A673 (cell line): ENCODE data around the gene TEX14. TPM values are rescaled to one million over a fixed set of nuclear protein-coding genes. Genes with fewer than 3 reads are reported as not detected.

Source experiments
- BruUV-seq: library from RNA; stranded (reverse); fragments of 400-500 nt; replicated peaks from 2 replicates; lab custom pipeline; 2021; lab: Mats Ljungman, UMichigan
- CTCF ChIA-PET: fragments of 300-600 bp; sonication (Branson Sonifier 250); formaldehyde crosslinking; loops from one replicate; lab custom pipeline; 2022; ENCODE audit warnings: antibody characterized with exemption; lab: Charles Lee
- POLR2A ChIA-PET: fragments of 300-600 bp; sonication (Branson Sonifier 250); formaldehyde crosslinking; loops from one replicate; lab custom pipeline; 2022; ENCODE audit warnings: antibody characterized with exemption; ENCODE audit not compliant: low non-redundant PET; lab: Charles Lee
- DNase-seq: peaks from one replicate; pipeline ENCODE4 v3.0.0-alpha.2; 2015; ENCODE audit warnings: low spot score
- H3K27ac ChIP-seq: fragments of 200-600 bp; sonication (generic); 2 replicates; pipeline ENCODE4 v1.5.1; 2016; ENCODE audit warnings: mixed run types, low read depth, mild to moderate bottlenecking, mixed read lengths, antibody characterized with exemption, low read length; ENCODE audit not compliant: poor library complexity, severe bottlenecking
- H3K27me3 ChIP-seq: fragments of 200-600 bp; sonication (generic); replicated peaks from 2 replicates; pipeline ENCODE4 v1.6.1; 2017; ENCODE audit warnings: mixed run types, low read depth, mild to moderate bottlenecking, mixed read lengths, antibody characterized with exemption, low read length; ENCODE audit not compliant: insufficient read depth, poor library complexity
- H3K36me3 ChIP-seq: fragments of 200-600 bp; sonication (generic); 2 replicates; pipeline ENCODE4 v1.6.1; 2016; ENCODE audit warnings: mixed run types, mild to moderate bottlenecking, mixed read lengths, antibody characterized with exemption, low read length; ENCODE audit not compliant: insufficient read depth, poor library complexity, severe bottlenecking
- H3K4me1 ChIP-seq: fragments of 200-600 bp; sonication (generic); 2 replicates; pipeline ENCODE4 v1.6.1; 2017; ENCODE audit warnings: mixed run types, mild to moderate bottlenecking, mixed read lengths, antibody characterized with exemption, low read length; ENCODE audit not compliant: insufficient read depth, poor library complexity, severe bottlenecking
- H3K4me3 ChIP-seq: fragments of 200-600 bp; sonication (generic); 2 replicates; pipeline ENCODE4 v1.5.1; 2016; ENCODE audit warnings: low read depth, mixed run types, mild to moderate bottlenecking, mixed read lengths, low read length; ENCODE audit not compliant: poor library complexity, severe bottlenecking
- H3K9me3 ChIP-seq: fragments of 200-600 bp; sonication (generic); 2 replicates; pipeline ENCODE4 v1.6.1; 2016; ENCODE audit warnings: mixed run types, low read depth, mild to moderate bottlenecking, mixed read lengths, antibody characterized with exemption, low read length; ENCODE audit not compliant: poor library complexity, severe bottlenecking
- CTCF ChIP-seq: fragments of 300-800, 200-600 bp; sonication (generic); conservative IDR thresholded peaks from 2 replicates; pipeline ENCODE4 v1.5.1; 2017; ENCODE audit warnings: low read depth, mild to moderate bottlenecking, antibody characterized with exemption, low read length, moderate library complexity, mixed read lengths
- EZH2 ChIP-seq: fragments of 200-600 bp; sonication (generic); IDR thresholded peaks from 2 replicates; pipeline ENCODE4 v1.6.1; 2017; ENCODE audit warnings: borderline replicate concordance, low read depth, mild to moderate bottlenecking, mixed read lengths, antibody characterized with exemption, low read length; ENCODE audit not compliant: poor library complexity, severe bottlenecking
- intact Hi-C: fragments of 100-400 bp; cut with micrococcal nuclease; formaldehyde crosslinking; loops from one replicate; pipeline ENCODE4 v1.10.0; 2022; ENCODE audit not compliant: unreplicated experiment
- total RNA-seq: library from RNA; stranded (reverse); gene quantifications from 2 replicates; pipeline ENCODE4 v1.2.3, GENCODE V29; 2021

Gene TEX14
- total RNA-seq, 1 experiment from 2014 or later: 0.26 TPM

DNA sequence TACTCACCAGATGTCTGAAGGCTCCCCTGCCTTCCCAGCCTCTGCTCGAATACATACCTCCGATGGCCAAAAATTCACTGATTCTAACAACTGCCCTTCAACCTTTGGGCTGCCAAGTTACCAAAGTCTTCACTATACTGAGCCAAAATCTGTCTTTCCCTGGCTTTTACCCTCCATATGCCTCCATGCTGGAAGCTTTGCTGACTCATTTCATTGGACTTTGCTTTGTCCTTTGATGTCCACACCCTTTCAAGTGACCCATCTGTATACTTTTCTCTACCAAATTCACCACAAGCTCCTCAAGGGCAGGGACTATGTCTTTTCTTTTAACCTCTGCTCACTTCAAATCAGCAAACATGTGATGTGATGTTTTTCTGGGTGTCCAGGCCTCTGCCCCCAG is 156.4 kb downstream of the TEX14 start:
- H3K4me3 ChIP-seq: no peak overlapping the region
- H3K9me3 ChIP-seq: no peaks in the 10 kb centered on the region
- no peak for DNase-seq
- CTCF ChIA-PET: no interaction called here
- H3K27ac ChIP-seq: no peak overlapping the region
- intact Hi-C loops: no loop called here
- POLR2A ChIA-PET: no interaction called here
- no peaks in the 10 kb centered on the region for H3K36me3 ChIP-seq
- H3K27me3 ChIP-seq: peaks cover 3% of the 10 kb centered on the region
- TF ChIP-seq EZH2: no peak
- no peak for TF ChIP-seq CTCF
- H3K4me1 ChIP-seq: no peaks in the 10 kb centered on the region
- no TSS peak for BruUV-seq

GRCh38 chr17:58534901-58535421 is 156.9 kb downstream of the TEX14 start:
- ChIA-PET CTCF (interaction anchor here (0.6 kb wide), 1 partner anchor 15 kb away, joined by 3 read pairs; no protein-coding TSS in a partner anchor), POLR2A (no interaction called here)
- H3K4me1 ChIP-seq: no peaks in the 10 kb centered on the region
- no peaks in the 10 kb centered on the region for H3K36me3 ChIP-seq
- H3K9me3 ChIP-seq: no peaks in the 10 kb centered on the region
- no peak overlapping the region for H3K27ac ChIP-seq
- peaks cover 3% of the 10 kb centered on the region for H3K27me3 ChIP-seq
- no TSS peak for BruUV-seq
- intact Hi-C loops: no loop called here
- DNase-seq: no peak
- no peak for TF ChIP-seq EZH2
- TF ChIP-seq CTCF: no peak
- H3K4me3 ChIP-seq: no peak overlapping the region

DNA sequence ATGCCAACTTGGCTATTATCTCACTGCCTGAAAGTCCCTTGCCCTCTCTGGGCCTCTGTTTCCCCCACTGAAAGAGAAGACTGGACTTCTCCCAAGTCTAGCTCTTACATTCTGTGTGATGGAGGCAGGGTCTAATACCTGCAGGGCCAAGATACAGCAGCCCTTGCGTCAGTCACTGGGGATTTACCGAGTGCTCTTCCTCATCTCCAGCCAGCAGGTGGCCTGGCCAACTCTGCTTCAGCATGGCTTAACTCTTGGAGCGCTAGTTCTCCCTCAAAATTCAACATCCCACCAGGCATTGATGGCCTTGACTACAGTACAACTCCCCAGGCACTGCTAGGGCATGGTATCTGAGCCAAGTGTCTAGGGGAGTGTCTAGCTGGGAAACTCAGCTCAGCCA is 157.5 kb downstream of the TEX14 start:
- TF ChIP-seq EZH2 (no peak), CTCF (no peak)
- no peak overlapping the region for H3K27ac ChIP-seq
- CTCF ChIA-PET: interaction anchor here (0.6 kb wide), 1 partner anchor 15 kb away, joined by 3 read pairs; no protein-coding TSS in a partner anchor
- no peak overlapping the region for H3K4me3 ChIP-seq
- no peak for DNase-seq
- no peaks in the 10 kb centered on the region for H3K9me3 ChIP-seq
- intact Hi-C loops: no loop called here
- peaks cover 3% of the 10 kb centered on the region for H3K27me3 ChIP-seq
- POLR2A ChIA-PET: no interaction called here
- H3K36me3 ChIP-seq: no peaks in the 10 kb centered on the region
- BruUV-seq: no TSS peak
- H3K4me1 ChIP-seq: no peaks in the 10 kb centered on the region
